GM19099 (cell line): ENCODE results near the gene KCNAB2.

Experiments
- POLR2A ChIP-seq: IDR thresholded peaks from 3 replicates; pipeline ENCODE4 v1.6.1; 2011; ENCODE audit warnings: low read depth; ENCODE audit not compliant: insufficient read length; ENCODE audit errors: extremely low read depth

Gene KCNAB2

GRCh38 chr1:6108937-6109614 is 63.4 kb downstream of the KCNAB2 start:
- TF ChIP-seq POLR2A, result no peak

GRCh38 chr1:6109688-6110087 is 64.0 kb downstream of the KCNAB2 start:
- no peak for TF ChIP-seq POLR2A

DNA sequence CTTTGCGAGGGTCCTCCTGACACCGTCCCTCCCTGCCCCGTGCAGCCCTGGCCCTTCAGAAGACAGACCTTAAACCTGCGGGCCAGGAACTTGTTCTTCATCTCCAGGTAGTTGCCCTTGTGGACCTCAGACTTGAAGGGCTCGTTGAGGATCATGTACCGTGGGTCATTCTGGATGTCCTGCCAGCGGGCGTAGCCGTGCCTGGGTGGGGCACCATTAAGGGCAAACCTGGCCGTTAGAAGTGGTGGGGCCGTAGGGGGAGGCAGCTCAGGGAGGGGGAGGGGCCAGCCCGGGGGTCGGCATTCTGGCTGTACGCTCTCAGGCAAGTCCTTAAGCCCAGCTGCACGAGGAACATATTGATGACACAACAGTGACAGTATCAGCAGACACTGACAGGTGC is 64.6 kb downstream of the KCNAB2 start:
- no peak for TF ChIP-seq POLR2A

DNA sequence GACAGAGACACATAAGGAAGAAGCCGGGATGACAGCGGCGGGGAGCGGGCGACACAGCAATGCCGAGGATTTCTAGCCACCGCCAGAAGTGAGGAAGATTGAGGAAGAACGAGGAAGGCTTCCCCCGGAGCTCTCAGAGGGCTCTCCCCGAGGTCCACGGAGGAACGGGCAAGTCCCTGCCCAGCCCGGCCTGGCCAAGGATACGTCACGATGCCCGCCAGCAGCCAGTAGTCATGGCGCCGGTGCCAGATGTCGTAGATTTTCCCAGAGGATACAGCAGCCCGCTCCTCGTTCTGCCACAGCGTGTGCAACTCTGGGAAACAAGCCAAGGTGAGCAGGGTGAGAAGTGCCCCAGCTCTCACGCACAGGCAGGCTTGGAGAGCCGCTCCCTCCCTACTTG is 65.9 kb downstream of the KCNAB2 start:
- TF ChIP-seq POLR2A, result no peak

- no peak for TF ChIP-seq POLR2A
Measured at GRCh38 chr1:6111991-6112689, 66.5 kb downstream of the KCNAB2 start.

DNA sequence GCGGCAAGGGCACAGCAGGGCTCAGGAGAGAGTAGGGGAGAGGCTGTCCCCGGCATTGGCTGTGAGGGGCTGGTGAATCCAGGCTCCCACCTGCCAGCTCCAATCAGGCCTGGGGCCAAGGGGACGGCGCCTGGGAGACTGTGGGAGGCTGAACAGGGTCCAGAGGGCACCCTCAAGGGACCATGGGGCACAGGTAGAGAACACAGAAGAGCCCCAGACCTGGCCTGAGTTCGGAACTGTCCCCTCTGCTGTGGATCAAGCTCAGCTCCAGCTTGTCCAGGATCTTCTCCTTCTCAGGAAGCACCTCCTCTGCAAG is 67.0 kb downstream of the KCNAB2 start:
- no peak for TF ChIP-seq POLR2A

DNA sequence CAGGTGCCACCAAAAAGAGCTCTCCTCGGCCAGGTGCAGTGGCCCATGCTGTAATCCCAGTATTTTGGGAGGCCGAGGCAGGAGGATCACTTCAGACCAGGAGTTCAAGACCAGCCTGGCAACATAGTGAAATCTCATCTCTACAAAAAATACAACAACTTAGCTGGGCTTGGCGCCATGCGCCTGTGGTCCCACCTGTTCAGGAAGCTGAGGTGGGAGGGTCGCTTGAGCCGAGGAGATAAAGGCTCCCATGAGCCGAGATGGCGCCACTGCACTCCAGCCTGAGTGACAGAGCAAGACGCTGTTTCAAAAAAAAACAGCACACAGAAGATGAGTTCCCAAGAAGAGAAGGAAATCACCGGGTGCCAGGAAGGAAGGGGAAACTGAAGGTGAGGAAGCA is 67.4 kb downstream of the KCNAB2 start:
- TF ChIP-seq POLR2A, result no peak

- TF ChIP-seq POLR2A, result no peak
Measured at GRCh38 chr1:6113745-6114144, 68.1 kb downstream of the KCNAB2 start.

GRCh38 chr1:6116137-6116536 is 70.4 kb downstream of the KCNAB2 start:
- no peak for TF ChIP-seq POLR2A

DNA sequence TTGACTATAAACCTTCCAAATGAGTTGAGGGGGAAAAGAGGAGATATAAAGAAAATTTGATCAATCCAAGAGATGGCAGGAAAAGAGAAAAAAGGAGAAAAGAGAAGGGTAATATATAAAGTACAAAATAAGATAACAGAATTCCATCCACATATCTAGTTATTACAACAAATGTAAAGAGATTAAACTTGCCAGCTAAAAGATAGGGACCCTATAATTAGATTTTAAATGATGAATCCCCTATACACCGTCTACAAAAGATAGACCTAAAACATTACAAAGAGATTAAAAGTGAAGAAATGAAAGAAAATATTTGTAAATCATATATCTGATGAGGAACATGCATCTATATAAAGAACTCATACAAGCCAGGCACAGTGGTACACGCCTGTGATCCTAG is 71.4 kb downstream of the KCNAB2 start:
- no peak for TF ChIP-seq POLR2A

- no peak for TF ChIP-seq POLR2A
Measured at GRCh38 chr1:6117624-6118023, 71.9 kb downstream of the KCNAB2 start.

DNA sequence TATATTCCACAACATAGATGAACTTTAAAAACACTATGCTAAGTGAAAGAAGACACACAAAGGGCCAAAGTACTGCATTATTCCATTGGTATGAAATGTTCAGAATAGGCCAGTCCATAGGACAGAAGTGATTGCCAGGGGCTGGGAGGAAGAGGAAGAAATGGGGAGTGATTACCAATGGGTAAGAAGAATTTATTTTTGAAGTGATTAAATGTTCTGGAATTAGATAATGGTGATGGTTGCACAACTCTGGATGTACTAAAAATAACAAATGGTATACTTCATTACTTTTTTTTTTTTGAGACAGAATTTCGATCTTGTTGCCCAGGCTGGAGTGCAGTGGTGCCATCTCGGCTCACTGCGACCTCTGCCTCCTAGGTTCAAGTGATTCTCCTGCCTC is 72.7 kb downstream of the KCNAB2 start:
- no peak for TF ChIP-seq POLR2A

GRCh38 chr1:6121021-6121421 is 75.3 kb downstream of the KCNAB2 start:
- TF ChIP-seq POLR2A, result no peak

GRCh38 chr1:6121651-6122370 is 76.1 kb downstream of the KCNAB2 start:
- no peak for TF ChIP-seq POLR2A

- TF ChIP-seq POLR2A, result no peak
Measured at GRCh38 chr1:6123083-6123482, 77.4 kb downstream of the KCNAB2 start.

- TF ChIP-seq POLR2A, result no peak
Measured at GRCh38 chr1:6123816-6124215, 78.1 kb downstream of the KCNAB2 start.
